Measurements from ENCODE around the gene UBR4. TPM values are rescaled to one million over a fixed set of nuclear protein-coding genes. Genes with fewer than 3 reads are reported as not detected.

UBR4 gene
- total and polyA plus RNA-seq, 2 of the 8 experiments (the other 6 are each of a cell fraction or from before 2014, with no cell fraction given) = 139 to 152 TPM

- H3K23me2 ChIP-seq (ENCODE audit: low read depth, low read length) = peaks cover 4% of the 10 kb centered on the region; the same call in 1 of the 2 replicates
- H2AFZ ChIP-seq (ENCODE audit: low read length) = no peak overlapping the region
- H3K18ac ChIP-seq (ENCODE audit: extremely low read depth, low read length) = no peak overlapping the region
- WGBS, 2 experiments (ENCODE audit: extremely low coverage in 1 of 2, insufficient coverage in 1 of 2, insufficient read length in 1 of 2, insufficient replicate concordance in 2 of 2, low coverage in 1 of 2, low lambda C conversion rate in 2 of 2, missing lambda C conversion rate in 1 of 2) = 78% methylated on average over 8 of the region's 8 CpGs; no CpG with 5 or more reads in 1 of the 2 experiments
- H3K4me1 ChIP-seq (replicated peaks in 1 of 4; ENCODE audit: control insufficient read depth in 3 of 4, insufficient read depth in 4 of 4, low read length in 3 of 4) = peaks cover 0 to 7% (median 2%) of the 10 kb centered on the region in 4 experiments; a peak in 4 of 7 replicates
- no peaks in the 10 kb centered on the region for H3K36me3 ChIP-seq (ENCODE audit: control insufficient read depth in 2 of 4, insufficient read depth in 4 of 4, low read length in 3 of 4)
- H3K9ac ChIP-seq (replicated peaks in 1 of 4; ENCODE audit: extremely low read depth in 1 of 4, low read depth in 3 of 4, low read length in 3 of 4) = no peak overlapping the region
- no peak overlapping the region for H3K4me3 ChIP-seq (ENCODE audit: extremely low read depth in 1 of 4, insufficient read depth in 2 of 4, low read depth in 3 of 4, low read length in 4 of 4)
- H3K4ac ChIP-seq (replicated peaks; ENCODE audit: insufficient read length, low read depth, low read length) = no peak overlapping the region
- H3K27me3 ChIP-seq (replicated peaks in 1 of 4; ENCODE audit: control insufficient read depth in 3 of 4, extremely low read depth in 1 of 4, insufficient read depth in 3 of 4, low read length in 3 of 4) = no peaks in the 10 kb centered on the region
- no peak overlapping the region for H3K27ac ChIP-seq (ENCODE audit: low read depth, low read length)
- H4K8ac ChIP-seq (ENCODE audit: extremely low read depth, insufficient read depth, low read length) = no peak overlapping the region
- H3K4me2 ChIP-seq (ENCODE audit: insufficient read depth in 1 of 2, low read depth in 2 of 2, low read length in 2 of 2) = no peak overlapping the region
- no peak overlapping the region for H4K5ac ChIP-seq (ENCODE audit: insufficient read length, low read depth, low read length)
- TF ChIP-seq MAFK (IDR thresholded peaks at IDR 0.05; ENCODE audit: low read depth, low read length) = no peak
- TF ChIP-seq JUN (IDR thresholded peaks at IDR 0.05; ENCODE audit: low read depth, low read length) = no peak
- TF ChIP-seq MAX (IDR thresholded peaks at IDR 0.05) = no peak
- TF ChIP-seq BACH1 (IDR thresholded peaks at IDR 0.05; ENCODE audit: low read length) = no peak
- no peak for TF ChIP-seq NRF1 (IDR thresholded peaks at IDR 0.05; ENCODE audit: low read depth, low read length)
- no peak for TF ChIP-seq CBX5 (IDR thresholded peaks at IDR 0.05; ENCODE audit: low read depth, low read length)
- no peak for TF ChIP-seq TAF1 (IDR thresholded peaks at IDR 0.05; ENCODE audit: low read depth, low read length)
- TF ChIP-seq TEAD4 (IDR thresholded peaks at IDR 0.05; ENCODE audit: low read depth, low read length) = no peak
- no peak for TF ChIP-seq EGR1 (IDR thresholded peaks at IDR 0.05; ENCODE audit: borderline replicate concordance, low read depth, low read length)
- no peak overlapping the region for H3K23ac ChIP-seq (ENCODE audit: insufficient read length)
- no peaks in the 10 kb centered on the region for H3K79me2 ChIP-seq (ENCODE audit: control insufficient read depth in 1 of 2, insufficient read depth in 2 of 2, low read length in 2 of 2)
- no peak overlapping the region for H3K14ac ChIP-seq (ENCODE audit: insufficient read length)
- ChIA-PET CTCF (ENCODE audit: partially characterized antibody) (interaction anchor here (0.8 to 1.4 kb wide), 5 partner anchors 12 to 381 kb away, joined by 3 read pairs; no protein-coding TSS in a partner anchor), POLR2A (ENCODE audit: partially characterized antibody) (interaction anchor here (1.2 kb wide), 1 partner anchor 10 kb away, joined by 3 read pairs; no protein-coding TSS in a partner anchor)
- FAIRE-seq (no peak), DNase-seq (ENCODE audit: low read depth in 1 of 2, low spot score in 2 of 2) (no peak)
- no peak overlapping the region for H2BK5ac ChIP-seq (ENCODE audit: low read depth, low read length)
- no peaks in the 10 kb centered on the region for H4K20me1 ChIP-seq (replicated peaks in 1 of 2; ENCODE audit: control insufficient read depth in 1 of 2, insufficient read depth in 2 of 2, low read length in 2 of 2)
- no peak overlapping the region for H2BK15ac ChIP-seq (ENCODE audit: low read length)
- H2BK120ac ChIP-seq (replicated peaks; ENCODE audit: low read depth, low read length) = no peak overlapping the region
- no peaks in the 10 kb centered on the region; the same call in 1 of the 2 replicates for H3K79me1 ChIP-seq (ENCODE audit: low read depth, low read length)
- H3K56ac ChIP-seq (replicated peaks; ENCODE audit: insufficient read length, low read depth, low read length) = no peak overlapping the region
- H3K9me3 ChIP-seq (ENCODE audit: insufficient read depth in 2 of 2, low read depth in 1 of 2, low read length in 1 of 2) = peaks cover 0 to 5% of the 10 kb centered on the region in 2 experiments; a peak in 1 of 4 replicates
- H2AK5ac ChIP-seq (ENCODE audit: low read depth, low read length) = 0 out of 2 replicates have a peak overlapping the region, but pooled peaks have one; percentile 75
- H4K91ac ChIP-seq (replicated peaks; ENCODE audit: insufficient read length, low read length) = no peak overlapping the region
- H2BK20ac ChIP-seq (ENCODE audit: low read length) = no peak overlapping the region
- no peak overlapping the region for H2BK12ac ChIP-seq (ENCODE audit: low read depth, low read length)
These were observed 147.6 kb downstream of the UBR4 start for GRCh38 chr1:19062258-19063029.
